Myocyte (in vitro differentiated cells): ENCODE measurements around the gene EDN2. TPM values are rescaled to one million over a fixed set of nuclear protein-coding genes. Genes with fewer than 3 reads are reported as not detected.

ENCODE experiments used
- DNase-seq: peaks from one replicate; pipeline ENCODE4 v3.0.0-alpha.2; 2012; ENCODE audit warnings: low read depth
- total RNA-seq: library from RNA; depleted of rRNA; stranded (reverse); fragments of >200 nt; gene quantifications from 2 replicates; pipeline ENCODE4 v1.2.3, GENCODE V29; 2014

Gene EDN2
- total RNA-seq, 1 donor from 2014 or later = not detected

DNA sequence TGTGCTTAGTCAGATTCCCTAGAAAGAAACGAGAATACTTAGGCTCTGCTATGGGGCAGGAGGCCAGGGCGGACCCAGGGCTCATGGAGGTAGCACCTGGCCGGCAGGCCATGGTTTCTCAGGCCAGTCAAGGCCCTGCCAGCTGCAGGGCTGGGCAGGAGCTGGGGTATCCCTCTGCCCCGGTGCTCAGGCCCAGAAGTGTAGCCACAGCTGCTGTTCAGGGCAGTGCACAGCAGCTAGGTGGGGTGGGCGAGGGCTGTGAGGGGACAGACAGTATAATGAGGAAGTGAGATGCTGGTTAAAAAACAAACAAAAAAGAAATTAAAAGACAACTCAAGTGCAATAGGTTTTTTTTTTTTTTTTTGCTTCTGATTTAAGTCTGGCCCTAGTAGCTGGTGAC, 34.0 kb upstream of the EDN2 start:
- DNase-seq = no peak

DNA sequence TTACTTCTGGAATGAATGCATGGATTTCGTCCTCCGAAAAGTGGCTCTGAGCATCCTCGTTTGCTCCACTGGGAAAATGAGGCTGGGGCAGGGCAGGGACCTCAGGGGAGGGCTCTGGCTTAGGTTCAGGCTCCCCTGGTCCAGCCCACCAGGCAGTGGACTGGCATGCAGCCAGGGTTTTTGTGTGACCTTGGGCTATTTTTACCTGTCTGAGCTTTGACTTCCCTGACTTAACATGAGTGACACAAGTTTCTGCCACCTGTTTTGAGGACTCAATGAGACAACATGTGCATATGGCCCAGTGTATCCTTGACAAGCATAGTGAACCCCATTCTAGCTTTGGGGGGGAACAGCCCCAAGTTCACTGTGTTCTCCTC, 32.6 kb upstream of the EDN2 start:
- peak; percentile 85 for DNase-seq

- peak; percentile 89 for DNase-seq
Observed at GRCh38 chr1:41516168-41517061, 31.9 kb upstream of the EDN2 start.

GRCh38 chr1:41515778-41516167, 31.3 kb upstream of the EDN2 start:
- no peak for DNase-seq

- no peak for DNase-seq
Observed at GRCh38 chr1:41515131-41515678, 30.7 kb upstream of the EDN2 start.

DNA sequence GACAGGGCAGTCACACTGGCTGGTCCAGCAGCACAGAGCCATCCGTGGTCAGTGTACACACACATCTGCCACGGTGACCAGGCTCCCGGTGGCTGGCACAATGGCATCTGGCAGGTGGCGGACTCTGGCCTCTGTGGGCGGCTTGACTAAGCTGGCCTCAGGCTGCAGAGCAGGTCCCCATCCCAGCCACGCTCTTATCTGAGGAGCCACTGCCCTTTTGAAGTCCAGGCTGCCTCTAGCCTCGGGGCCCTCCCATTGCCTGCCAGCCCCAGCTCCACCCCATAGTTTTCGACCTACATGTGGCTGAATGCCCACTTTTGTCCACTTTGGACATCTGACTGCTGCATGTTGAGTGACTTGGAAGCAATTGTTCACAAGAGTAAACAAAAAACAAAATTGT, 29.9 kb upstream of the EDN2 start:
- peak; percentile 88 for DNase-seq

GRCh38 chr1:41513383-41513735, 28.9 kb upstream of the EDN2 start:
- DNase-seq = no peak

- DNase-seq = no peak
Observed at GRCh38 chr1:41512701-41513382, 28.4 kb upstream of the EDN2 start.

- no peak for DNase-seq
Observed at GRCh38 chr1:41511239-41511540, 26.7 kb upstream of the EDN2 start.

- DNase-seq = no peak
Observed at GRCh38 chr1:41510531-41511238, 26.2 kb upstream of the EDN2 start.

DNA sequence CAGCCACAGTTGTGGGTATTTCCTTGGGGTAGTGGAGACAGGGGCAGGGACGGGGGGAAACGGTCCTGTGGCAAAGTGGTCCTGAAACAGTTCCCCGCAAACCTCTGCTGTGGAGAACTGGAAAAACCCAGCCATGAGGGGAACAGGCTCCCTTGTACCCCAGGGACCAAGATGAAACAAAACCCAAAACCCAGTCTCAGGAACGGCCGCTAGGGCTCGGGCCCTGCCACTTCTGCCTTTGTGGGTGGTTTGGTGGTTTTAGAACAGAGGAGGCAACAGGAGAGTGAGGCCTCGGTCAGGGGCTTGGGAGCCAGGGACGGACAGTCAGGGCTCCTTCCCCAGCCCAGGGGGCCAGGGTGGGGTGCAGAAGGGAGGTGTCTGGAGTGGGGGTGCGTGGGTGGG, 24.8 kb upstream of the EDN2 start:
- DNase-seq = no peak

GRCh38 chr1:41508290-41508689, 23.8 kb upstream of the EDN2 start:
- DNase-seq = peak; percentile 47

DNA sequence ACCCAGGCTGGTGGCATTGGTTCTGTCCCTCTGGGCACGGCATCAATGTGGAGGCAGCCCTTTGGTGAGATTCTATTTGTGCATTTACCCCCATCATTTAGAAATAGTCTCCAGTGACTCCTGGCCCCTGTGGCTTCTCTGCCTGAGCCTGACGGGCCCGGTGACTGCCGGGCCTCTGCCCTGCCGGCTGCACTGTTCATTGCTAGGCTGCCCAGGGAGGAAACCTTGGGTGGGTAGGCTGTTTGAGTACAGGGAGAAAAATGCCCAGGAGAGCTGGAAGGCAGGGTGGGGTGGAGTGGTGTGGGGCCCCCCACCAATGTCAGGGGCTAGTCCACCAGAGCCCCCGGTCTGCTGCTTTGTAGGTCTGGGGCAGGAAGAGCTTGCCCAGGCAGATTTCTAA, 23.4 kb upstream of the EDN2 start:
- no peak for DNase-seq

DNA sequence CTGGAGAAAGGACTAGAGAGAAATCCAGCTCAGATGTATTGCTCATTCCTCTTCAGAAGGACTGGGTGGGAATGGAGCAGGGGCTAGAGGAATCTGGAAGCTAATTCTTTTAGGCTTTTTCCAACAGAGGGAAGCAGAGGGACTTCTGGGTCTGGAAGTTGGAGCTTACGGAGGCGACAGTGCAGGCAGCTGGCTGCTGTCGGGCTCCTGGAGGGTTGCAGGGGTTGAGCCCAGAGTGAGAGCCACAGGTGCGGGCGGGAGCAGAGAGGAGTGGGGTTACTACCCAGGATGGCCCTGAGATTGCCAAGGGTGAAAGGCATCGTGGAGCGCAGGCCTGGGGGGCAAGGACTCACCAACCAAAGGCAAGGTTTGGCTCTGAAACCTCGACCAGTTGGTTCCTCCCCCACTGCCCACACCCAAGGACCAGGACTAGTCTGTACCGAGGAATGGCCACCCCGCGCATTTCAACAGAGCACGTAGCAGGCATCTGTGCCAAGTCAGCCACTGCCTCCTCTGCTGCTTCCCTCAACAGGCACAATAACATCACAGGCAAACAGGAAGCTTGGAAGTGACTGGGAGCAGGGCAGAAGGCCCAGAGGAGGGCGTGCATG, 22.7 kb upstream of the EDN2 start:
- DNase-seq = no peak

DNA sequence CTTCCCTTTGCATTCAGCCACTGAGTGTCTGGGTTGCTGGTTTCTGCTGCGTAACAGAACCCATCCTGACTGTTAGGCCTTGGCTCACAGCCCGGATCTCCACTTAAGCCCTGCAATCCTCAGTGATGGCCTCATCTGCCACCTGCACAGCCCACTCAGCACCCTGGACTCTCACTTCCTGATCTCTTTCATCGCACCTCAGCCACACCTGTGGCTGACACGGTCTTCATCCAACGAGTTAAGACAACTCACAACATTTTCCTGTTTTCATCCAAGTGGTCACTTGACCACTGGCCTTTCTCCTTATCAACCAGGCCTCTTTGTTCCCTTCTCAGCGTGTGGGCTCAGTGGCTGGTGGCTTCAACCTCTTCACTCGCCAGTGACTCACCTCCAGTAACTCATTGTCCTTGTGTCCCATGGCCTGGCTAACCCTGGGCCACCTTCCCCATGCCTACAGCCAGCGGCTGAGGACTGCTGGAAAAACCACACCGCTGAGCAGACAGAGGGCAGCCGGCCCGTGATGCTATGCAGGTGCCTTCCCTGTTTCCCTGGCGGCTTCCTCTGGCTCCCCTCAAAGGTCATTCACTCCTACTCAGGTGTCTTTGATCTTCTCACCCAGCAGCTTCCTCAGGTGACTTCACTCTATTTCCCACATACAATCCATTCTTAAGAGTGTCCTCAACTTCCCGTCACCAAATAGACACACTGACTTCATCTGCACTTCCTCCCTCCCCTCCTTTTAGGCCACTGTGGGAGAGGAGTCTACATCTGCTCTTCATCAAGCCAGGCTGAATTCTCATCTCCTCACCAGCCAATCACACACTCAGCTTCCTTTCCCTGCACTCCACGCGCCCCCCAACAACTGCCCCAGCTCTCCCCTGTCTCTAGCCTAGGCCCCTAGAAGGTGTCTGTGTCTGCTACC, 19.9 kb upstream of the EDN2 start:
- DNase-seq = no peak

GRCh38 chr1:41503538-41504113, 19.1 kb upstream of the EDN2 start:
- DNase-seq = no peak

DNA sequence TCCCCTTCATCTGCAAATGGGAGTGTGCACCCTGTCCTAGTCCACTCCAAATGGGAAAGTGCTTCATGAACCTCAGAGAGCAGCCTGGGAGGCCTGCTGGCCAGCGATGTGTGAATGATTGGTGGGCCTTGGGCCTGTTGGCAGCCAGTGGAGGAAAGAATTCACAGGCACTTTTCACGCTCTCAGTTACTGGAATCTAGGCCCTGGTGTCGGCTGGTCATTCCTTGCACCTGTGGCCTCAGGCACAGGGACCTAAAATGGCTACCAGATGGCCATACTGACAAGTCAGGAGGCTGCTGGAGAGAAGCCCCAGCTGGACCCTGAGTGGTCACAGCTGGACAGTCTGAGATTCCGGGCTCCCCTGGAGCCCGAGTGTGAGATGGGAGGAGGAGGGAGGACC, 18.4 kb upstream of the EDN2 start:
- peak; percentile 56 for DNase-seq

DNA sequence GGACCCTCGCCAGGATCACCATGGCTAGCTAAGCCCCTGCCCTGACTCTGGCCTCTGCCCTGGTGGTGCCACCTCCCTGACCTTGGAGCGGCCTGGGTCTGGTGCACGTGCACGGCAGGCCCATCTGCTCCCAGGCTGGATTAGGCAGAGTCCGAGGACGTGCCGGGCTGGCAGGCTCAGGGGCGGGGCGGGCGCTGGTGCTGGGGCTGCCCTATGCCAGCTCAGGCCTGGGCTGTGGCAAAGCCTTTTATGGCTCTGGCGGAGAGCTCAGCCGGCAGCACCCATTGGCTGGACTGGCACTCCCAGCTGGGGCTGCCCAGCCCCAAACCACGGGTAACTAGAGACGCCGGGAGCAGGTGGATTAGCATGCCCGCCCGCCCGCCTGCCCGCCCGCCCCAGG, 17.1 kb upstream of the EDN2 start:
- peak; percentile 97 for DNase-seq

DNA sequence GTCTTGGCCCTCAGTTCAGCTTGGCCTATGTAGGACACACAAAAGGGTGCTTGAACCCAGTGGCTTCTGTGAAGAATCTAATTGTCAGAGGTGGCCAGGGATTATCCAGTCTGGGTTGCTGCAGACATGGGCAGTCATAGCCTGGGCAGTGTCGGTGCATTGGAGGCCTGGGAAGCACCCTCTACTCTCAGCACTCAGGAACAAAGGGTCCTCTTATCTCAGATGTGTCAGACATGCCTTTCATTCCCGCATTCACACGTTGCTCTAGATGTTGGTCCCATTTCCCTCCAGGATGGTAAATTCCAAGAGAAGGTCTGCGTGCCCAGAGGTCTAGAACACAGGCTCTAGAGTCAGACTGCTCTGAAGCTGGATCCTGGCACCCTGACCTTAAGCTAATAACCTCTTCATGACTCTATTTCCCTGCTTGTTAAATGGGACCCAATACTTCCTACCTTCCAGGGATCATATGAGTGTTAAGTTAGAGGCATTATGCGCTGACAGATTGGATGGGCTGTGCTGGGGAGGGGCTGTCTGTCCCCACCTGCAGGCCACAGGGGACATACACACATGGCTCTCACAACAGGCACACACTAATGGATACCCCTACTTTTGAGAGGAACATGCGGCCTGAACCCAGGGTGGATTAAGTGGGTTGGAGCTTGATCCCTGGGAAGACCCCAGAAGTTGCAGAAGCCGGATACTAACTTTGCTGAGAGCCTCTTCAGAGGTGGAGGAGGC, 16.5 kb upstream of the EDN2 start:
- DNase-seq = no peak

DNA sequence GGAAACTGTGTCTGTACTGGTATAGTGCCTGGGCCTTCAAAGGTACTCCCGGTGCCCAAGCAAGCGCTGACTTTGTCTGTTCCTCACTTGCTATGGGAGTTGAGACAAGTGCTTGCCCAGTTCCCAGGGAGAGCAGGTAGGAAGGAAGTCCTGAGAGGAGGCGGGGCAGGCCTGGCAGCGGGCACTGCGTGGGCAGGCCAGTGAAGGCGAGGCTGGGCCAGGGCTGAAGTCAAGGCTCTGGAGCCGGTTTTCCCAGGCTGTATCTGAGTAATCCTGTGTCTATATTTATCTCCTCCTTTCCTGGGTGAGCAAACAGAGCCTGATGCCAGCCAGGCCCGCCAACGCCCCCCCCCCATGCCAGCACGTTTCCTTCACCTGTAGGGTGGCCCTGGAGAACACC, 15.9 kb upstream of the EDN2 start:
- peak; percentile 90 for DNase-seq
